HEK293T (cell line): ENCODE data around the gene ETF1.

ENCODE experiments used
- ELF4 ChIP-seq: fragments of 450-650 bp; IDR thresholded peaks from 2 replicates; pipeline ENCODE4 v1.6.1; 2017; ENCODE audit warnings: antibody characterized with exemption
- FOXA1 ChIP-seq: fragments of 450-650 bp; IDR thresholded peaks from 2 replicates; pipeline ENCODE4 v1.6.1; 2016; ENCODE audit warnings: mild to moderate bottlenecking
- FOXK2 ChIP-seq: fragments of 450-650 bp; IDR thresholded peaks from 2 replicates; pipeline ENCODE4 v1.6.1; 2016; ENCODE audit warnings: mild to moderate bottlenecking
- HDGF ChIP-seq: fragments of 450-650 bp; IDR thresholded peaks from 2 replicates; pipeline ENCODE4 v1.6.1; 2017; ENCODE audit warnings: antibody characterized with exemption, borderline replicate concordance
- NFRKB ChIP-seq: fragments of 450-650 bp; IDR thresholded peaks from 2 replicates; pipeline ENCODE4 v1.6.1; 2016; ENCODE audit warnings: mild to moderate bottlenecking, moderate library complexity
- SP1 ChIP-seq: fragments of 450-650 bp; IDR thresholded peaks from 2 replicates; pipeline ENCODE4 v1.6.1; 2017
- SUZ12 ChIP-seq: fragments of 450-650 bp; IDR thresholded peaks from 2 replicates; pipeline ENCODE4 v1.6.1; 2016; ENCODE audit warnings: mild to moderate bottlenecking
- TARDBP ChIP-seq: fragments of 450-650 bp; IDR thresholded peaks from 2 replicates; pipeline ENCODE4 v1.6.1; 2016
- ZNF384 ChIP-seq: fragments of 450-650 bp; IDR thresholded peaks from 2 replicates; pipeline ENCODE4 v1.6.1; 2016

GRCh38 chr5:138506370-138507306 lies 36.4 kb downstream of the ETF1 start:
- TF ChIP-seq SP1 (no peak), FOXK2 (no peak), SUZ12 (no peak), HDGF (no peak), FOXA1 (no peak), ELF4 (no peak), NFRKB (no peak), TARDBP (no peak), ZNF384 (no peak)
